K562 (cell line): Measurements from ENCODE around the gene NAP1L4. TPM values are rescaled to one million over a fixed set of nuclear protein-coding genes. Genes with fewer than 3 reads are reported as not detected.

Source experiments
- BRCA1 ChIP-seq, 2 experiments: fragments of 450-650 bp in 1 of 2; sonication (generic) in 1 of 2; formaldehyde crosslinking in 1 of 2; IDR thresholded peaks; 2 replicates each; pipeline versions ENCODE4 v1.5.0 to v1.6.1; 2017 to 2020; ENCODE audit warnings: mild to moderate bottlenecking in 1 of 2, missing genetic modification reagents in 1 of 2
- MNT ChIP-seq, 2 experiments: fragments of 450-650 bp; conservative IDR thresholded peaks; 2 replicates each; pipeline ENCODE4 v1.6.1; 2017; ENCODE audit warnings: mild to moderate bottlenecking in 2 of 2, moderate library complexity in 2 of 2
- NELFE ChIP-seq: IDR thresholded peaks from 2 replicates; pipeline ENCODE4 v1.6.1; 2011; ENCODE audit warnings: mild to moderate bottlenecking; ENCODE audit not compliant: insufficient read depth, insufficient read length
- PHF20 ChIP-seq: fragments of 450-650 bp; IDR thresholded peaks from 2 replicates; pipeline ENCODE4 v1.6.1; 2018; ENCODE audit not compliant: partially characterized antibody
- PRDM10 ChIP-seq: fragments of 450-650 bp; IDR thresholded peaks from 2 replicates; pipeline ENCODE4 v1.6.1; 2018; ENCODE audit not compliant: partially characterized antibody
- RFX5 ChIP-seq: IDR thresholded peaks from 2 replicates; pipeline ENCODE4 v1.6.1; 2011; ENCODE audit warnings: low read depth, mild to moderate bottlenecking, improper control_type of control experiment, low read length
- U2AF2 ChIP-seq: fragments of 200-400 bp; formaldehyde crosslinking; optimal IDR thresholded peaks from 2 replicates; pipeline ENCODE3; 2017; ENCODE audit warnings: low read depth, mild to moderate bottlenecking, low read length
- ZNF23 ChIP-seq: fragments of 250-450 bp; sonication (Bioruptor Pico); IDR thresholded peaks from 2 replicates; pipeline ENCODE4 v1.4.0; 2020; ENCODE audit warnings: mild to moderate bottlenecking
- ZNF3 ChIP-seq: fragments of 250-450 bp; sonication (Bioruptor Pico); IDR thresholded peaks from 2 replicates; pipeline ENCODE4 v1.5.0; 2021; ENCODE audit warnings: mild to moderate bottlenecking, moderate library complexity
- ZNF512 ChIP-seq: IDR thresholded peaks from 2 replicates; pipeline ENCODE4 v1.6.1; 2016; ENCODE audit warnings: missing genetic modification characterization, missing compliant biosample characterization
- ZNF639 ChIP-seq, 2 experiments: fragments of 200-800 bp in 1 of 2; sonication (Bioruptor generic) in 1 of 2; sonication (generic) in 1 of 2; formaldehyde crosslinking in 1 of 2; IDR thresholded peaks in 1 of 2; conservative IDR thresholded peaks in 1 of 2; 2 replicates each; pipeline versions ENCODE4 v1.5.0 to v1.6.1; 2016 to 2020; ENCODE audit warnings: missing compliant biosample characterization in 1 of 2, missing genetic modification characterization in 1 of 2, missing genetic modification reagents in 1 of 2
- polyA plus RNA-seq, 8 experiments: library from polyadenylated mRNA; depleted of rRNA in 4 of 8; stranded (reverse) in 5 of 8; unstranded in 3 of 8; fragments of >200 nt; fragmentation: Nextera tagmentation in 2 of 8; fragmentation: Illumina TruSeq in 1 of 8; extraction: Ambion mirVana in 2 of 8; extraction: Trizol in 1 of 8; gene quantifications; 2 replicates each; pipeline versions ENCODE4 v1.2.1 to v1.2.3, GENCODE V29; 2011 to 2014; ENCODE audit warnings: inconsistent platforms in 1 of 8, missing spikeins in 1 of 8
- total RNA-seq, 7 experiments: library from RNA; depleted of rRNA in 6 of 7; stranded (reverse); fragments of >200 nt in 6 of 7; fragmentation: Illumina TruSeq in 2 of 7; extraction: Trizol in 2 of 7; gene quantifications; 2 replicates each; pipeline versions ENCODE4 v1.2.1 to v1.2.3, GENCODE V29; 2011 to 2021; ENCODE audit warnings: low replicate concordance in 1 of 7

NAP1L4 gene
- total and polyA plus RNA-seq, 9 of the 15 experiments (the other 6 are each of a cell fraction or from before 2014, with no cell fraction given), result 34.1 to 237 (median 179) TPM

GRCh38 chr11:2928605-2929530 is 63.3 kb downstream of the NAP1L4 start, which contains the start of gene PHLDA2 (continued):
- TF ChIP-seq MNT (conservative IDR thresholded peaks at IDR 0.05), result peak; percentile 46 to 86
- TF ChIP-seq PRDM10, result peak; percentile 75
- peak; percentile 13 for TF ChIP-seq NELFE
- TF ChIP-seq U2AF2, result no peak
- no peak for TF ChIP-seq ZNF3
- TF ChIP-seq RFX5, result no peak
- TF ChIP-seq ZNF512 (tag), result no peak
- 0 out of 4 replicates have a peak, but pooled peaks of 1 of the 2 experiments have one; percentile 16 for TF ChIP-seq ZNF639 (CRISPR knock-in tag; conservative IDR thresholded peaks at IDR 0.05 in 1 of 2, IDR thresholded peaks at IDR 0.05 in 1 of 2)
- peak; percentile 52 for TF ChIP-seq PHF20
- TF ChIP-seq BRCA1 (IDR thresholded peaks at IDR 0.05), result no peak
- peak; percentile 89; the same call in 1 of the 2 replicates for TF ChIP-seq BRCA1 (CRISPR knock-in tag; IDR thresholded peaks at IDR 0.05)
- TF ChIP-seq ZNF23 (CRISPR knock-in tag), result no peak
